ENCODE measurements around the gene SCN2B. TPM values are rescaled to one million over a fixed set of nuclear protein-coding genes. Genes with fewer than 3 reads are reported as not detected.

Gene SCN2B
- total RNA-seq, 2 donors from 2014 or later: 0.68 to 1.1 TPM

GRCh38 chr11:118155776-118156530 is 20.5 kb downstream of the SCN2B start:
- H3K4me1 ChIP-seq (replicated peaks): peaks cover 10% of the 10 kb centered on the region
- no peak overlapping the region for H3K4me3 ChIP-seq
- H3K27me3 ChIP-seq (replicated peaks; ENCODE audit: insufficient read depth): no peaks in the 10 kb centered on the region
- no peak for DNase-seq (ENCODE audit: low spot score)
- H3K36me3 ChIP-seq: no peaks in the 10 kb centered on the region
- TF ChIP-seq POLR2AphosphoS5 (IDR thresholded peaks at IDR 0.05): no peak
- TF ChIP-seq CTCF (IDR thresholded peaks at IDR 0.05): no peak
- no peak for TF ChIP-seq POLR2A (IDR thresholded peaks at IDR 0.05)
- intact Hi-C loops (cut with DNase I): no loop called here
- H3K27ac ChIP-seq: no peak overlapping the region
- 33% methylated on average over 11 of the region's 11 CpGs for WGBS
- no peaks in the 10 kb centered on the region for H3K9me3 ChIP-seq

GRCh38 chr11:118154641-118155040 is 21.8 kb downstream of the SCN2B start:
- H3K27ac ChIP-seq: no peak overlapping the region
- no peaks in the 10 kb centered on the region for H3K9me3 ChIP-seq
- 100% methylated on average over 1 of the region's 1 CpG for WGBS
- H3K4me3 ChIP-seq: no peak overlapping the region
- H3K36me3 ChIP-seq: no peaks in the 10 kb centered on the region
- DNase-seq (ENCODE audit: low spot score): no peak
- H3K4me1 ChIP-seq (replicated peaks): peaks cover 10% of the 10 kb centered on the region
- no peaks in the 10 kb centered on the region for H3K27me3 ChIP-seq (replicated peaks; ENCODE audit: insufficient read depth)
- intact Hi-C loops (cut with DNase I): no loop called here
- TF ChIP-seq POLR2A (IDR thresholded peaks at IDR 0.05) (no peak), CTCF (IDR thresholded peaks at IDR 0.05) (no peak), POLR2AphosphoS5 (IDR thresholded peaks at IDR 0.05) (no peak)

GRCh38 chr11:118153976-118154375 is 22.5 kb downstream of the SCN2B start:
- intact Hi-C loops (cut with DNase I): no loop called here
- Histone ChIP-seq H3K9me3 (no peaks in the 10 kb centered on the region), H3K36me3 (no peaks in the 10 kb centered on the region), H3K4me3 (no peak overlapping the region), H3K4me1 (replicated peaks) (peaks cover 10% of the 10 kb centered on the region), H3K27me3 (replicated peaks; ENCODE audit: insufficient read depth) (no peaks in the 10 kb centered on the region), H3K27ac (no peak overlapping the region)
- no peak for TF ChIP-seq CTCF (IDR thresholded peaks at IDR 0.05)
- no peak for TF ChIP-seq POLR2AphosphoS5 (IDR thresholded peaks at IDR 0.05)
- no peak for TF ChIP-seq POLR2A (IDR thresholded peaks at IDR 0.05)
- no peak for DNase-seq (ENCODE audit: low spot score)
- 91% methylated on average over 11 of the region's 11 CpGs for WGBS

- no peak overlapping the region for H3K27ac ChIP-seq
- H3K27me3 ChIP-seq (replicated peaks; ENCODE audit: insufficient read depth): no peaks in the 10 kb centered on the region
- H3K9me3 ChIP-seq: no peaks in the 10 kb centered on the region
- intact Hi-C loops (cut with DNase I): no loop called here
- H3K4me1 ChIP-seq (replicated peaks): peaks cover 10% of the 10 kb centered on the region
- peak overlapping the region; percentile 36 to 46 for H3K4me3 ChIP-seq
- H3K36me3 ChIP-seq: no peaks in the 10 kb centered on the region
- TF ChIP-seq POLR2AphosphoS5 (IDR thresholded peaks at IDR 0.05) (no peak), POLR2A (IDR thresholded peaks at IDR 0.05) (no peak), CTCF (IDR thresholded peaks at IDR 0.05) (no peak)
- WGBS: 39% methylated on average over 16 of the region's 16 CpGs
- no peak for DNase-seq (ENCODE audit: low spot score)
Observed at GRCh38 chr11:118153516-118153915, 22.9 kb downstream of the SCN2B start.

Measured in prostate gland (tissue), 2 donors.